NK-92 treated with Interleukin-12 subunit alpha and Interleukin-12 subunit beta, amount 100 ng/mL, for 24 hours (cell line): ENCODE results near the gene KASH5.

ENCODE experiments used
- DNase-seq: peaks from one replicate; lab custom pipeline; 2025; lab: John Stamatoyannopoulos, UW

Gene KASH5

GRCh38 chr19:49421039-49421877, 33.2 kb downstream of the KASH5 start:
- DNase-seq: no peak

- no peak for DNase-seq
These were observed 33.8 kb downstream of the KASH5 start for GRCh38 chr19:49421878-49422202.

DNA sequence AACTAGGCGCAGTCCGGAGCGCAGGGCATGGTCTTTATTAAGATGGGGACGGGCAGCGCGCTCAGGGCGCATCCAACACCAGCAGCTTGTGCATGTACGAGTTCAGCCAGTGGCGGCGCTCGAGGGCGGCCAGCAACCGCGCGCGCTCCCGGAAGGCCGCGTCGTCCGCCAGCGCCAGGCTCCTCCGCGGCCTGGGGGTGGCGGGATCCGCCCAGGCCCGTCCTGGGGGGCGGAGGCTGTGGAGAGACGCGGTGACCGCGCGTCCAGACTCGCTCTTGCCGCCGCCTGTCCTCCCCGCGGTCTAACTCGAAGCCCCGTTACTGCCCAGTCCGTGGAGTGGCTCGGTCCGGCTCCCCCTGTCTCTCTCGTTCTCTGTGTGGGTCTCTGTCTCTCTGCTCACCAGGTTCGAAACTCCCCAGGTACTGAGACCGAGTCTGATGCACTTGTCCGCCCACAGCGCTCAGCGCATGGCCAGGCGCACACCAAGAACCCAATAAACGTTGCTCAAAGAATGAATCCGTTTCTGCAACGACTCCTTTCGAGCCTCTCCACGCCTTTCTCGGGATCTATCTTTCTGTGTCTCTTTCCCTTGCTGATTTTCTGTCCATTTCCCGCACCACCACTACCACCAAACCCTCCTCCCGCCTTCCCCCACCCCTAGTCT, 34.5 kb downstream of the KASH5 start:
- no peak for DNase-seq

- no peak for DNase-seq
These were observed 35.3 kb downstream of the KASH5 start, which contains the start of gene PTH2 for GRCh38 chr19:49423071-49423984. Gene PTH2, minus strand, starts transcription at chr19:49423441. Its CDS starts 102 bp downstream, at chr19:49423339.

DNA sequence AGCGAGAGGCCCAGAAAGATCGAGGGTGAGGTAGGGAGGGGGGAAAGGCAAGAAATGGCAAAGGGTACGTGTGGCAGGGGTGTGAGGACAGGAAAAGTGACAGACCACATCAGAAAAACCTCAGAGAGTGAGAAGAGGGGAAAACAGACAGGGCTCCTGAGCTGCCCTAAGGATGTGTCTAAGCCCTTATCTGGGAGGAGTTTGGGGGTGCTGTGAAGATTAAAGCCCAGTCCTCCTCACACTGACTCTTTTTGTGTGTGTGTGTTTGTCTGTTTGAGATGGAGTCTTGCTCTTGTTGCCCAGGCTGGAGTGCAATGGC, 35.9 kb downstream of the KASH5 start:
- no peak for DNase-seq

- DNase-seq: no peak
These were observed 37.1 kb downstream of the KASH5 start, which contains the start of gene GFY for GRCh38 chr19:49425178-49425577. Gene GFY, plus strand, starts transcription at chr19:49425388. Its CDS starts 1,043 bp downstream, at chr19:49426431.

DNA sequence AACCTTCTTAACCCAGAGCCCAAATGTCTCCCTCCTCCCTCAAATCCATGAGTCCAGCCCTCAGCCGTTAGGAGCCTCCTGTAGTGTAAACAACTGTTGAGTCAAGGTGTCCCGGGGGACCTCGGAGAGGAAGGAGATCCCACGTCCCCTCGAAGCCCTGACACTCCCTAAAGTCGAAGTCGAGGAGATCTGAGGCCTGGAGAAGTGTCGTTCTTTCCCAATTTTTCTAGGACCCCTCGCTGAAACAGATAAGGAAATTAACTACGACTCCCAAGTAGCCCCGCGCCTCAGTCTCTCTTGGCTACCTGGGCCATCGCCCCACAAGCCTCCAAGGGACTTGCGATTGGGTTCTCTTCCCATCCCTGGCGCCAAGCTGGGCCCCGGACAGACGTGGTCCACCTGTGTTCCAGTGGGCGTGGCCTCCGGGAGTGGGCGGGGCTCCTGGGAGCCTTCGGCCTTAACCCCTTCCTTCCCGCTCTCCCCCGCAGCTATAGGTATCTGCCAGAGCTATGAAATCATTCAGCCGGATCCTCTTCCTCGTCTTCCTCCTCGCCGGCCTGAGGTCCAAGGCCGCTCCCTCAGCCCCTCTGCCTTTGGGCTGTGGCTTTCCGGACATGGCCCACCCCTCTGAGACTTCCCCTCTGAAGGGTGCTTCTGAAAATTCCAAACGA, 38.0 kb downstream of the KASH5 start:
- no peak for DNase-seq

DNA sequence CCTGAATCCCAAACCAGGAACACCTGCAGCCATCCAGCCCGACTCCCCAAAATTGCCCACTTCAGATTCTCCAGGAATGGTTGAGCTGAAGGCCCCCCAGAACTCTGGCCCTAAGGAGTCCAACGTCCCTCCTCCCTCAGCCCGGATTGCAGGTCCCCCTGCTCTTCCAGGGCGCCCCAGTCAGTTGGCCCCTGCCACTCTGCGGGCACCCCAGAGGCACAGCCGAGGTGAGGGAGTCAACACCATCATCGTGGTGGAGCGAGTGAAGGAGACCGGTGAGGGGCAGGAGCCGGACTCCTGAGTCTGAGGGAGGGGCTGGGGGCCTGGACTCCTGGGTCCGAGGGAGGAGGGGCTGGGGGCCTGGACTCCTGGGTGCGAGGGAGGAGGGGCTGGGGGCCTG, 39.3 kb downstream of the KASH5 start:
- no peak for DNase-seq

DNA sequence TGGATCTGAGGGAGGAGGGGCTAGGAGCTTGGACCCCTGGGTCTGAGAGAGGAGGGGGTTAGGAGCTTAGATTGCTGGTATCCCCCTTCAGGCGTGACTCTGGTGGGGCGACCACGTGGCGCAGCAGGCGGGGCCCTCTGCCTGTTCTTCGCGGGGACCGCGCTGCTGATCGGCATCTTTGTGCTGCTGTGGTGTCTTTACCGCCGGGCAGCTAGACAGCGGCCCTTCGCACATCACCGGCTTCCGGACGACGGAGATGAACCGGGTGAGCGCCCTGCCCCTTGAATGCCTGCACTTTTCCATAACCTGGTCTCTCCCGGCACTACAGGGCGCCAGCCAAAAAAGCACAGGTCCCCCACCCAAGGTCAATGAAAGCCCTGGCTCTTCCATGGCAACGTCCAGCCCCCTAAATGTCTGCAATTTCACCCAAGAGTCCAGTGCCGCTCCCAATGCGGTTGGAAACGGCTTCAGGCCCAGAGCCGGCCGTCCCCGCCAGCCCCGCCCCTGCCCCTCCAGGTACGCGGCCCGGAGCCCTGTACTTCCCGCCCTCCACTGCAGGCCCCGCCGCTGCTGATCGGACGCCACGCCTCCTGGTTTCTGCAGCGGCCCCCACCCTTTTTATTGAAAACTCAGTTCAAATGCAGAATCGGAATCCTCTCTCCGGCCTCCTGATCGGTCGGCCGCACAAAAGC, 40.0 kb downstream of the KASH5 start:
- DNase-seq: no peak

- no peak for DNase-seq
These were observed 40.8 kb downstream of the KASH5 start for GRCh38 chr19:49428547-49429451.

DNA sequence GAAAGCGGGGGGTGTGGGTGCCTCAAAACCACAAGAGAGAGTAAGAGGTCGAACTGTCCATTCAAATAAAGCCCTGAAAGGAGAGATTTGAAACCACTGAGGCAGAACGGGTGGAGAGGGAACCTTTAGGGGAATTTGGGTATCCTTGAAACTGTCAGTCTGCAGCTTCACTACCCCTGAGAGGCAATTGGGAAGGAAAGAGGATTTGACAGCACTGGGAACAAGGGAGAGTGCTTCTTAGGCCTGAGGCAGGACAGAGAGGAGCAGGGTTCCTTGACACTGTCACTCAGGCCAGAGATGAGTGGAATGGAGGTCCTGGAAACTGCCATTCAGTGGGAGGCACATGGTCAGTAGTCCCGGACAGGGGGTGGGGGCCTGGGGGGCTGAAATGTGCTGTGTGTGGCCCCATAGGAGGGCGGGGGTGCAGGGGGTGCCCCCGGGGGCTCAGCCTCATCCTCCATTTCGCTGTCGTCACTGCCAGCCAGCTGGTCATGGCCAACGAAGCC, 42.2 kb downstream of the KASH5 start:
- DNase-seq: no peak

- no peak for DNase-seq
These were observed 42.8 kb downstream of the KASH5 start for GRCh38 chr19:49430678-49431329.

GRCh38 chr19:49431330-49431749, 43.3 kb downstream of the KASH5 start:
- no peak for DNase-seq

GRCh38 chr19:49432141-49433073, 44.4 kb downstream of the KASH5 start:
- no peak for DNase-seq

- no peak for DNase-seq
These were observed 45.3 kb downstream of the KASH5 start for GRCh38 chr19:49433240-49433901.

DNA sequence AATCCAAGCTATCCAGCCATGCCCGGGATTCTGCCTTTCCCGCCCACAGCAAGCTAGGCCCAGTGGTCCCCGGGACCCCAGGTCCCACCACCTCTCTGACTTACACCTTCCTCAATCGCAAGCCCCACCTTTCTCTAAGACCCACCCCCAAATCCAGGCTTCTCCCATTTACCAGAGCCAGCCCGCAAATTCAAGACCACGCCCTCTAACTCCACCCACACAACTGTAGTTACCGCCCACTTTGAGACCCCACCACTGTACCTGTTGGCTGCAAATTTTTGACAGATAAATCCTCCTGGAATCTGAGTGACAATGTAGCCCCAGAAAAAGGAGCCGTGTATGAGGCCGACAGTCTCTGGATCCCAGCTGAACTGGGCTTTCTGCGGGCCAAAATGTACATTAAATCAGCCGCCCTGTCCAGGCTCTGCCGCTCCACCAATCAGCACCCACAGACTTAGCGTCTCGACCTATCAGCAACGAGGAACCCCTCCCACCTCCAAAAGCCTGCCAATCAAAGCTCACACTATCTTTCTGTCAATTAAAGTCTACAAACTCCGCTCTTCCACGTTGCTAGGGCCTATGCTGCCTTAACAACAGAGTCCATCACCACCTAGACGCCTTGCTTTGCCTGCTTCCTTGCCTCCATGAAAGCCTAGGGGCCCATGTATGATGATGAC, 47.0 kb downstream of the KASH5 start:
- DNase-seq: no peak

GRCh38 chr19:49435670-49436069, 47.6 kb downstream of the KASH5 start:
- no peak for DNase-seq
